ENCODE measurements around the gene OGG1.
A peak's percentile ranks its signal among the peaks of the same experiment; 100 is the strongest.

Gene OGG1

DNA sequence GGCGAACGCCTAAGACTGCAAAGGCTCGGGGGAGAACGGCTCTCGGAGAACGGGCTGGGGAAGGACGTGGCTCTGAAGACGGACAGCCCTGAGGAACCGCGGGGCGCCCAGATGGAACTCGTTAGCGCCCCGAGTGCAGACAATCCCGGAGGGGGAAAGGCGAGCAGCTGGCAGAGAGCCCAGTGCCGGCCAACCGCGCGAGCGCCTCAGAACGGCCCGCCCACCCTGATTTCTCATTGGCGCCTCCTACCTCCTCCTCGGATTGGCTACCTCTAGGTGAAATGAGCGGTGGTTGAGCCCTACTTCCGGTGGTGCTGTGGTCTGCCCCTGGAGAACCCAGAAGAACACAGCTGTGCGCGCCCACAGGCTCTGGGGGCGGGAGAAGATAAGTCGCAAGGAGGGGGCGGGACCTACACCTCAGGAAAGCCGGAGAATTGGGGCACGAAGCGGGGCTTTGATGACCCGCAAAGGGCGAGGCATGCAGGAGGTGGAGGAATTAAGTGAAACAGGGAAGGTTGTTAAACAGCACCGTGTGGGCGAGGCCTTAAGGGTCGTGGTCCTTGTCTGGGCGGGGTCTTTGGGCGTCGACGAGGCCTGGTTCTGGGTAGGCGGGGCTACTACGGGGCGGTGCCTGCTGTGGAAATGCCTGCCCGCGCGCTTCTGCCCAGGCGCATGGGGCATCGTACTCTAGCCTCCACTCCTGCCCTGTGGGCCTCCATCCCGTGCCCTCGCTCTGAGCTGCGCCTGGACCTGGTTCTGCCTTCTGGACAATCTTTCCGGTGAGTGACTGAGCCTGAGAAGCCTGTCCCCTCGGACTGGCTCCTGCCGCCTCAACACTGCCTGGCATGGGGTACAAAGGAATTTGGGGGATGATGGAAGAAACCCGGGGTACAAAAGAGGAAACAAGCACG, at the start of gene OGG1:
OGG1 (plus strand) TSS at position 308 of the 911 bp plus-strand sequence; CDS start at position 643, 335 bp downstream.
- peak; percentile 99 for DNase-seq

DNA sequence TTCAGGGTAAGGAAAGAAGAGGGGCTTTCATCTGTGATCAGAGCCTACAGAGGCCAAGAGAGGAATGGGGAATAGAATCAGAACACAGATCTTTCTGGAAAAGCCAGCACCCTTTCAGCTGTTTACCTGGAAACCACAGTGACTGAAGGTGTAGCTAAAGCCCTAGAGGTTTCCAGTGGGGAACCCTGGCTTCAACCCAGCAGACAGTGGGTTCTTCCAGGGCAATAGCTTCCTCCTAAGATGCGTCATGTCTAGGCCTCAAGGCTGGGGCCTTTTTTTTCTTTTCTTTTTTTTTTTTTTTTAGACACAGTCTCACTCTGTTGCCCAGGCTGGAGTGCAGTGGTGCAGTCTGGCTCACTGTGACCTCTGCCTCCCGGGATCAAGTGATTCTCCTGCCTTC, 49.2 kb upstream of the OGG1 start:
- DNase-seq, result no peak

- no peak for DNase-seq
Observed at GRCh38 chr3:9701006-9701405, 48.7 kb upstream of the OGG1 start.

DNA sequence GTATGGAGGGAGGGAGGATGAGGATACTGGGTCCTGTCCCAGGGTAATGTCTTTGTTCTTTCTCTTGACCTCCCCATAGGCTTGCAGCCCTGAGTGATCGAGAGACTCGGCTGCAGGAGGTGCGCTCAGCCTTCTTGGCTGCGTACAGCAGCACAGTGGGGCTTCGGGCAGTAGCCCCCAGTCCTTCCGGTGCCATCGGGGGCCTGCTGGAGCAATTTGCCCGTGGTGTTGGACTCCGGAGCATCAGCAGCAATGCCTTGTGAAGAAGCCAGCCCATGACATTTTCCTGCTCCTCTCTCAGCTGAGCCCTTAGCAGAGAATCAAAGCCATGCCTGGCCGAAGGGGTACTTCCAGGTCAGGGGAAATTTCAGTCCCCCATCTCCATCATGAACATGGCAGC, 48.0 kb upstream of the OGG1 start:
- DNase-seq, result no peak

GRCh38 chr3:9703240-9703639, 46.5 kb upstream of the OGG1 start:
- no peak for DNase-seq

DNA sequence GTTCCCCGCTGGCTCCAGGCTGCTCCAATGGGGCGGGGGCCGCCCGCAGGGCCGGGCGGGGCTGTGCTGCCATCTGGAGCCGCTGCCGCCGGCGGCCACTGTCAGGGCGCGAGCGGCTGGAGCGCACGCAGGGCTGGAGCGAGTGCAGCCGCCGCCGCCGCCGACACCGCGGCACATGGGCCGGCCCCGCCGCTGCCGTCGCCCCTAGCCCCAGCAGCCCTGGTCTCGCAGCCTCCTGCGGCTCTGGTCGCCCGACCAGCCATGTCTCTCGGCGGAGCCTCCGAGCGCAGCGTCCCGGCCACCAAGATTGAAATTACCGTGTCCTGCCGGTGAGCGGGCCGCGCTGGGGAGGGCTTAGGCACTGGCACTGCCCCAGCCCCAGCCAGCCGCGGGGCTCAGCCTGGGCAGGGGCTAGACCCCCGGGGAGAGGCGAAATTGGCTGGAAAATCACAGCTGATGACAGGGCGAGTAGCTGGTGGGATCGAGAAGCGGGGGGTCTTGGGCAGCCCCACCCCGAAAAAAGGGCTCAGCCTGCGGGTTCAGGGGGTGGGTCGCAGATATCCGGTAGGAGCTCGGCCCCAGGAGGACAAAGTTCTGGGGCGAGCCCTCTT, 45.9 kb upstream of the OGG1 start, which contains the start of gene CPNE9:
CPNE9 (plus strand) TSS at position 98 of the 611 bp plus-strand sequence; CDS start at position 262, 164 bp downstream.
- no peak for DNase-seq

DNA sequence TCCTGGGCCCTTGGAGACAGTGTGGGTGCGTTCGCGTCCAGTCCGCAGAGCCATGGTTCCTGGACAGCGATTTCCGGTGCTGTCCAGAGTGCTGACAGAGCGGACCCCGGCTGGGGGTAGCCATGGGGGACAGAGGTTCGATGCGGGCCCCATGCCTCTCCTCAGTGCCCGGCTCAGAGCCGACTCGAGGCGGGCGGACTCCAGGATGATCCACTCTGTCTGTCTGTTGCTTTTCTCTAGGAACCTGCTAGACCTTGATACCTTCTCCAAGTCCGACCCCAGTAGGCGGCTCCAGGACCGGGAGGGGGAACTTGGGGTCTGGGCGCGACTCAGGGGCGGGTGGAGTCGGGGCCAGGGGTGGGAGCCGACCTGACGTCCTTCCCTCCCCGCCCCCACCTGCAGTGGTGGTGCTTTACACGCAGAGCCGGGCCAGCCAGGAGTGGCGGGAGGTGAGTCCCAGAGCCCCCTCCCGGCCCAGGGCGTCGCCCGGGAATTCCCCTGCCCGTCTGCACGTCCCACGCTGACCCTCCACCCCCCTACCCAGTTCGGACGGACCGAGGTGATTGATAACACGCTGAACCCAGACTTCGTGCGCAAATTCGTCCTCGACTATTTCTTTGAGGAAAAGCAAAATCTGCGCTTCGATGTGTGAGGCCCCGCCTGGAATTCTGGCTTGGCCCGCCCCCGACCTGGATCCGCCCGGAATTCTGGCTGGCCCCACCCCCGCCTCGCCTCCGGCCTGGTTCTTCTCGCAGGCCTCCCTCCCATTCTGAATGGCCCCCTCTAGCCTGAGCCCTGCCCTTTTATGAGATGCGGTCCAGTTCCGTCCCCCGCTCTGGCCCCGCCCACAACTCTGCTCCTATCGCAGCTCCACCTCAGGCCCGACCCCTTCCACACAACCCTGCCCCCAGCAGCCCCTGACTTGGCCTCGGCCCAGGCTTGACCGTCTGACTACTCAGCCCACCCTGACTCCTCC, 45.1 kb upstream of the OGG1 start:
- DNase-seq, result peak; percentile 11

- no peak for DNase-seq
Observed at GRCh38 chr3:9710174-9710739, 39.5 kb upstream of the OGG1 start.

- DNase-seq, result no peak
Observed at GRCh38 chr3:9712415-9712814, 37.3 kb upstream of the OGG1 start.

DNA sequence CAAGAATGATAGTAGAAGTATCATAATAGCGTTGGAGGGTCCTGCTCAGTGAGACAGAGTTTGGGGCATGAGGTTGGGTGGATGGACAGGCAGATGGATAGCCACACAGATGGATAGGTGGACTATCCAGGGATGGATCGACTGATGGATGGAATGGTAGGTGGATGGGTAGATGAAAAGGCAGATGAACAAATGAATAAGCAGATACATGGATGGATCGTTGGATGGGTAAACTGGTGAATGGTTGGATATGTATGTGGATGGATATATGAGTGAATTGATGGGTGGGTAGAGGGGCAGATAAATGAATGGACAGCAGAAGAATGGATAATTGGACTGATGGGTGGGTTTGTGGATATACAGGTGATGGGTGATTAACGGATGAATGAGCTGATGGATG, 36.6 kb upstream of the OGG1 start:
- DNase-seq, result no peak

GRCh38 chr3:9715136-9715535, 34.6 kb upstream of the OGG1 start:
- no peak for DNase-seq

GRCh38 chr3:9715764-9716437, 33.9 kb upstream of the OGG1 start:
- peak; percentile 81 for DNase-seq

DNA sequence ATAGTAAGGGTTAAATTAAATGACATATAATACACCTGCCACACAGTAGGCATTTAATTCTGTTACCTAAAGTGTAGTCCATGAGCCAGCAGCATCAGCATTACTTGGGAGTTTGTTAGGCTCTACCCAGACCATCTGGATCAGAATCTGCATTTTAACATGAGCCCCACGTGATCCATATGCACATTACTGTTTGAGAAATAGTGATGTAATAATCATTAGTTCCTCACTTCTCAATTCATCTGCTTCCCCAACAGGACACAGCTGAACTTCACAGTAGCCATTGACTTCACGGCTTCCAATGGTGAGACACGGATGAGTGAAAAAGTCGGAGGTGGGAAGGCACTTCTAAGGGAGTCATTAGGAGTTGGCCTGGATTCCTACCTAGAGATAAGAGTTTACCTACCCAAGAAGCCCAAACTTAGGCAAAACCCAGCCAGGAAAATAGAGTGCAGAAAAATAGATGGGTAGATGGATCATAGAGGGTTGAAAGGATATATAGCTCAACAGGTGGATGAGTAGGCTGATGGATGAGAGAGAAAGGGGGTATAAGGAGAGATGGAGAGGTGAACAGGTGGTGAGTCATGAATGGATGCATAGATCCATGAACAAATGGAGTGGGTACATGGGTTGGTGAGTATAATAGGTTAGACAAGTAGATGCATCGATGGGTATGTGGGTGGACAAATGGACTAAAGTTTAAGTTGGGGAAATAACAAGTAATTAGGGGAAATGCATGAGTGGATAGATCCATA, 32.8 kb upstream of the OGG1 start:
- no peak for DNase-seq

DNA sequence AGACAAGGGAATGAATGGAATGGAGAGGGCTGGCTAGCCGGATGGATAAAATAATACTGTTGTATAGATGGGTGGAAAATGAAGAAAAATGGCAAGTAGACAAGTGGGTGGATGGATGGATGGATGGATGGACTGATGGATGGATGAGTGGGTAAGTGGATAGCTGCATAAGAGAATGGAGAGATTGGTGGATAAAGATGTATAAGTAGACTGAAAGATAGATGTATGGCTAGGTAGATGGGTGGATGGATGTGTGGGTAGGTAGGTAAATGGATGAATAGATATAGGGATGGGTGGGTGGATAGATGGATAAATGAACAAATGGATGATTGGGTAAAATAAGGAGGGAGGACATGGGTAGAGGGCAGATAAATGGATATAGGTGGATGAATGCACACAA, 32.2 kb upstream of the OGG1 start:
- no peak for DNase-seq

- no peak for DNase-seq
Observed at GRCh38 chr3:9718118-9718517, 31.6 kb upstream of the OGG1 start.

DNA sequence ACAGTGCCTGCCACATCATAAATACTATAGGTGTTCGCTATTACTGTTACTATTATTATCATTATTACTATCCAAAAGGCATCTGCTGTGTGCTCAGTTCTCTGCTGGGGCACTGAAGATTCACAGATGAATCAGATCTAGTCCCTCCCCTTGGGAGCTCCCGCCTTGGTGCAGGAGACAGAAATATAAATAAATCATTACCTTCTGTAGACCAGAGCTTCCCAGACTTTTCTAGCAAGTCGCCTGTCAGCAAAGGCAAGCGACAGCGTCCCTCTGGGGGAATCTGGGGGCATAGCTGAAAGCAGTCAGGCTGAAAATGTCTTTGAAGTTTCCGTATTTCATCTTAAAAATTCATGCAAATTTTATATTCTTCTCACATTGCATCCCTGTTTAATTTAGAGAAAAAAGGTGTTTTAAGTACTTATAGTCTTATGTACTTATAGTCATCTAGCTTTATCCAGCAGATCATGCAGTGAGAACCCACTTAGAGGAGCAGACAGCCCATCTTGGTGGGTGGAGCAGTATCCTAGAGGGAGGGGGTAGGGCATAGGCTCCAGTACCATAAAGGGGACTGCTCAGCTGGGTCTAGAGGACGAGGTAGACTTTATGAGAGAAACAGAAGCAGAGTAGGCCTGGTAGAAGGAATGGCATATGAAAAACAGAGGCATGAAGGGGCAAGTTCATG, 28.6 kb upstream of the OGG1 start:
- no peak for DNase-seq

- no peak for DNase-seq
Observed at GRCh38 chr3:9721700-9722060, 28.1 kb upstream of the OGG1 start.

DNA sequence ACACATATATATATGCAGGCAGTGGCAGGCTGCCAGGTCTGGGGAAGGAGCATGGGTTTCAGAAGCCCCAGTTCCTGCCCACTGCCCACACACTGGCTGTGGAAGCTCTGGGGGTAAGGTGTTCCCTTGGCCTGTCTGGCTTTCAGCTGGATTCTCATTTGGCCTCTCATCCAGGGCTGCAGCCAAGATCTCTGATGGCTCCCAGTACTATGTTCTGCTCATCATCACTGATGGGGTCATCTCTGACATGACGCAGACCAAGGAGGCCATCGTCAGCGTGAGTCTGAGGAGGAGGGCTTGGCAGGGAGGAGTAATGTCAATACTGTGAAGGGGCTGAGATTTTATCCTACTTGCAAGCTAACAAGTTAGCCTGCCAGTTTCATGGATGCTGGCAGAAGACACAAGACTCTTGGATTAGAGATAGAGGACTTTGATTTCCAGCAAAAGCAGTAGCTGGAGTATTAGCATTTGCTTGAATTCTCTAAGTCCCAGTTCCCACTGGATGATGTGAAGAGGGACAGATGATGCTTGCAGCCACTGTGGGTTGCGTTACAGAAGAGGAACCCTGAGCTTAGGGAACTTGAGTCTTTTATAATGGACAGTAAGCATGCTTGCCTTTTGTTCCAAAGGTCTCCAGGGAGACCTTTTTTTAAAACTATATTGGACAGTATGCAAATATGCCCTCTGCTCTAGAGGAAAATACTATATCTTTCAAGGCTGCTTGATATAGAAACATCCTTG, 23.8 kb upstream of the OGG1 start:
- no peak for DNase-seq

- DNase-seq, result no peak
Observed at GRCh38 chr3:9727041-9727595, 22.6 kb upstream of the OGG1 start.

GRCh38 chr3:9727743-9728142, 22.0 kb upstream of the OGG1 start:
- no peak for DNase-seq

Data from fibroblast of skin of right quadriceps (primary cell).